ENCODE data around the gene LMNB1.
A peak's percentile ranks its signal among the peaks of the same experiment; 100 is the strongest.

LMNB1 gene

GRCh38 chr5:126872561-126873354 is 95.8 kb downstream of the LMNB1 start:
- Histone ChIP-seq H3K4me3 (ENCODE audit: low read depth, low read length) (no peak overlapping the region), H2AFZ (ENCODE audit: low read length, unreplicated experiment) (no peak overlapping the region), H3K4me1 (ENCODE audit: control insufficient read depth, insufficient read depth, low read length, unreplicated experiment) (no peaks in the 10 kb centered on the region), H3K27ac (ENCODE audit: low read depth, low read length) (no peak overlapping the region), H3K79me2 (ENCODE audit: control insufficient read depth, insufficient read depth, low read length, unreplicated experiment) (no peaks in the 10 kb centered on the region), H3K27me3 (ENCODE audit: insufficient read depth, low read length) (no peaks in the 10 kb centered on the region), H3K36me3 (ENCODE audit: insufficient read depth, low read length) (no peaks in the 10 kb centered on the region)

DNA sequence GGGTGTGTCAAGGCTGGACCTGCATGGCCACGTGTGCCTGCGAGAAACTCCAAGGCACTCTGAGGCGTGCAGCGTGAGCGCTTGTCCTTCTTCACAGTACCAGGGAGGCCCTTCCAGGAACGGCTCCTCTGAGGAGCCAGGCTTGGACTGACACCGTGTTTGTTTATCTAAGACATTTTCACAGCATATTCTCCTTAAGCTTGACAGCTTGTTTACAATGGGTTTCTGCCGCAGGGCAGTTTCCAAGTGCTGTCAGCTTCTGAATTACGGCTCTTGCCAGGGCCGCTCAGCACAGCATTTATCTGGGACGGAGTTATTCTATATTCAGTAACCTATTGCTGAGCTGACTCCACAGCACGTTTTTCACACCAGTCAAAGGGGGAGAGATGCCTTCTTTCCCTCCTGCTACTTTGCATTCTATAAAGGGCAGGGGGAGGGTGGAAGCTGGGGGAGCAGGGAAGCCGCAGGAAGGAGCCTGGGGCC is 98.4 kb downstream of the LMNB1 start:
- Histone ChIP-seq H3K27me3 (ENCODE audit: insufficient read depth, low read length) (no peaks in the 10 kb centered on the region), H3K27ac (ENCODE audit: low read depth, low read length) (no peak overlapping the region), H3K4me3 (ENCODE audit: low read depth, low read length) (no peak overlapping the region), H3K36me3 (ENCODE audit: insufficient read depth, low read length) (no peaks in the 10 kb centered on the region), H3K4me1 (ENCODE audit: control insufficient read depth, insufficient read depth, low read length, unreplicated experiment) (no peaks in the 10 kb centered on the region), H3K79me2 (ENCODE audit: control insufficient read depth, insufficient read depth, low read length, unreplicated experiment) (no peaks in the 10 kb centered on the region), H2AFZ (ENCODE audit: low read length, unreplicated experiment) (no peak overlapping the region)

DNA sequence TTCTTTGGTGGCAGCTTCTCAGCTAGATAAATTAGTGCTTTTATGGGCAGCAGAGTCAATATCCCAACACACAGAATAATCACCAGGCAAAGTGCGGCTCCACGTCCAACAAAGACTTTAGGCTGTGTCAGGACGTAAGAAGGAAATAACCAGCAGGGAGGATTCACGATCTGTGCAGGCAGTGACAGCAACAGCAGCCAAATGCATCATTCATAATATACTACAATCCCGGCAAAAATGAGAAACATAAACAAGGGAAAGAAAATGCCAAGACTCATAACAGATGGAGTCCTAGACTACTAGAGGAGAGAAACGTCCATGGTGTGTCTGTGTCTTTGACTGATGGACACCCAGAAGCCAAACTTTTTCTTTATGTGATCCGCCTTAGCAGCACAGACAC is 100.7 kb downstream of the LMNB1 start:
- Histone ChIP-seq H3K27me3 (ENCODE audit: insufficient read depth, low read length) (no peaks in the 10 kb centered on the region), H3K4me1 (ENCODE audit: control insufficient read depth, insufficient read depth, low read length, unreplicated experiment) (no peaks in the 10 kb centered on the region), H3K79me2 (ENCODE audit: control insufficient read depth, insufficient read depth, low read length, unreplicated experiment) (no peaks in the 10 kb centered on the region), H3K4me3 (ENCODE audit: low read depth, low read length) (no peak overlapping the region), H3K27ac (ENCODE audit: low read depth, low read length) (no peak overlapping the region), H2AFZ (ENCODE audit: low read length, unreplicated experiment) (no peak overlapping the region), H3K36me3 (ENCODE audit: insufficient read depth, low read length) (no peaks in the 10 kb centered on the region)

DNA sequence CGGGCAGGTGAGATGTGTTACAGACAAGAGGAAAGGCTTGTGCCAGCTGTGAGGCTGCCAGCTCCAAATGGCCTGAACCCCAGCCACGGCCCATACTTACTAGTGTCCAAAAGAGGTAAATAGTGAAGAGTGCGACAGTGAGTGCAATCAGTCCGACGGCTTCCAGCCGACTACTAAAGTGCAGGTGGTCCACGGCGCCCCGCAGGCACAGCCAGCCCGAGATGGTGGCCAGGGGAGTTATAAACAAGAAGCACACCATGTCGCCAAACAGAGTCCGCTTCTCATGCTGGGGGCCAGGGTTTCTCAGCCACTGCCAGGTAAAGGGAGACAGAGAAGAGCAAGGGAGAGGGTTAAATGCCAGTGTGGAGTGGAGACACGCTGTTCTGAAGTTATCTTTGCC is 101.1 kb downstream of the LMNB1 start:
- H3K79me2 ChIP-seq (ENCODE audit: control insufficient read depth, insufficient read depth, low read length, unreplicated experiment) = no peaks in the 10 kb centered on the region
- H3K27me3 ChIP-seq (ENCODE audit: insufficient read depth, low read length) = no peaks in the 10 kb centered on the region
- no peak overlapping the region for H2AFZ ChIP-seq (ENCODE audit: low read length, unreplicated experiment)
- no peak overlapping the region for H3K4me3 ChIP-seq (ENCODE audit: low read depth, low read length)
- H3K4me1 ChIP-seq (ENCODE audit: control insufficient read depth, insufficient read depth, low read length, unreplicated experiment) = no peaks in the 10 kb centered on the region
- no peak overlapping the region for H3K27ac ChIP-seq (ENCODE audit: low read depth, low read length)
- no peaks in the 10 kb centered on the region for H3K36me3 ChIP-seq (ENCODE audit: insufficient read depth, low read length)

GRCh38 chr5:126878634-126879033 is 101.7 kb downstream of the LMNB1 start:
- no peaks in the 10 kb centered on the region for H3K27me3 ChIP-seq (ENCODE audit: insufficient read depth, low read length)
- H2AFZ ChIP-seq (ENCODE audit: low read length, unreplicated experiment) = no peak overlapping the region
- H3K79me2 ChIP-seq (ENCODE audit: control insufficient read depth, insufficient read depth, low read length, unreplicated experiment) = no peaks in the 10 kb centered on the region
- no peak overlapping the region for H3K4me3 ChIP-seq (ENCODE audit: low read depth, low read length)
- H3K27ac ChIP-seq (ENCODE audit: low read depth, low read length) = no peak overlapping the region
- no peaks in the 10 kb centered on the region for H3K36me3 ChIP-seq (ENCODE audit: insufficient read depth, low read length)
- peaks cover 4% of the 10 kb centered on the region for H3K4me1 ChIP-seq (ENCODE audit: control insufficient read depth, insufficient read depth, low read length, unreplicated experiment)

DNA sequence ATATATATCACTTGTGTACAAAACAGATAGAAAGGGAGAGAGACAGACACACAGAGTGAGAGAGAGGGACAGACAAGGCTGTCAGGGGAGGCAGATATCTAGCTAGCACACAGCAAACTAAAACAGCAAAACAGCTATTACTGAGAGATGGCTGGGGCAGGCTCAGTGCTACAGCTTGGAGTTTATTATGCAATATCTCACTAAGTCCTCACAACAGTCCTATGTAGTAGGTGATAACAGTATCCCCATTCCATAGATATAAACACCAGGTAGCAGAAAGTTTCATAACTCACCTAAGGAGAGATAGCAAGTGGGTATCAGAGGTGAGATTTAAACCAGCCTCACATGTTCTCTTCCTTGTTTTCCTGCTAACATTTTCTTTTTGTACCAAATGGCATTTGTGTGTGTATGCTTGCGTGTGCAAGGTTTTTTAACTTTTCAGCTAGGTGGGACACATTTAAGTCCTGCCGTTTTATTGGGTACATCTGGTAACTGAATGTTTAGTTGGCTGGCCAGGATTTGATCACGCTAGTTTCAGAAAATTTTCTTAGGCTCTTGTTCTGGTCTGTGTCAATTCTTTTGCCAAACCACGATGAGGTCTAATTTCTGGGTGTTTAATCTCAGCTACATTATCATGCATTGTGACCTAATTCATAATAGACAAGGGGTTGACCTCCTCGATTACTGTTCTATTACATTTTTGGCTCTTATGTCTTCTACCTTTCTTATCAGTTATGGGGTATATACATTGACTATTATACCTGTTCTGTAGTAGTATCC is 105.1 kb downstream of the LMNB1 start:
- no peak overlapping the region for H2AFZ ChIP-seq (ENCODE audit: low read length, unreplicated experiment)
- no peaks in the 10 kb centered on the region for H3K79me2 ChIP-seq (ENCODE audit: control insufficient read depth, insufficient read depth, low read length, unreplicated experiment)
- no peaks in the 10 kb centered on the region for H3K27me3 ChIP-seq (ENCODE audit: insufficient read depth, low read length)
- H3K4me3 ChIP-seq (ENCODE audit: low read depth, low read length) = no peak overlapping the region
- H3K4me1 ChIP-seq (ENCODE audit: control insufficient read depth, insufficient read depth, low read length, unreplicated experiment) = peaks cover 16% of the 10 kb centered on the region
- H3K27ac ChIP-seq (ENCODE audit: low read depth, low read length) = no peak overlapping the region
- H3K36me3 ChIP-seq (ENCODE audit: insufficient read depth, low read length) = no peaks in the 10 kb centered on the region

DNA sequence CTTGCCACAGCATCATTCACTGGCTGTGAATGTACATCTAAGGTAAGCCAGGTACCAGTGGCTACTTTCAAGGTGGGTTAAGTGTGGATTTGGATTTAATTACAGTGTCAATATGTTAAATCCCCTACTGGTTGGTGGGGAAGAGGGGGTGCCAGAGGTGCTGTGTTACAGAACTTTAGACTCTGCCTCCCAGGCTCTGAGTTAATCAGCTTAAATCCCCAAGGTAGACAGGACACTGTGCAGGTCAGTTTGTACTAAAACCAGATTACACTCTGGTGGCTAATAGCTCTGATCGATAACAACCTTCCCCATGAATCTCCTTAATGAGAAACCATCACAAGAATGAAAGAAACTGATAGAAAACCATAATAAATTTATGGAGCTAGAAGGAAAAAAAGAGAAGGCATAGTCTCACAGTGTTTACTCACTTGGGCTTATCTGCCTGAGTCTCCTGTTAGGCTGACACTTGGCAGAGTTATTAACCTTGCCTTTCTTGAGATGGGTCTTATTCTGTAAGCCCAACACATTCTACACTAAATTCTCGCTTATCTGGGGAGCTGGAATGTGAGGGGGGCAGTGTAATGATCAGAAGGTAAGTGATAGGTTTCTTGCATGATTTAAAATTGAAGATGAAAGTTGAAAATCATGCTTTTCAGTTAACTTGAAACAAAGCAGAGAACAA is 106.8 kb downstream of the LMNB1 start:
- Histone ChIP-seq H3K27ac (ENCODE audit: low read depth, low read length) (peak overlapping the region; percentile 11; the same call in 1 of the 2 replicates), H3K4me1 (ENCODE audit: control insufficient read depth, insufficient read depth, low read length, unreplicated experiment) (peaks cover 16% of the 10 kb centered on the region), H2AFZ (ENCODE audit: low read length, unreplicated experiment) (no peak overlapping the region), H3K36me3 (ENCODE audit: insufficient read depth, low read length) (no peaks in the 10 kb centered on the region), H3K4me3 (ENCODE audit: low read depth, low read length) (no peak overlapping the region), H3K27me3 (ENCODE audit: insufficient read depth, low read length) (no peaks in the 10 kb centered on the region), H3K79me2 (ENCODE audit: control insufficient read depth, insufficient read depth, low read length, unreplicated experiment) (no peaks in the 10 kb centered on the region)

GRCh38 chr5:126884269-126884819 is 107.4 kb downstream of the LMNB1 start:
- H3K27me3 ChIP-seq (ENCODE audit: insufficient read depth, low read length) = no peaks in the 10 kb centered on the region
- H2AFZ ChIP-seq (ENCODE audit: low read length, unreplicated experiment) = no peak overlapping the region
- peak overlapping the region; percentile 29; the same call in 1 of the 2 replicates for H3K27ac ChIP-seq (ENCODE audit: low read depth, low read length)
- H3K4me3 ChIP-seq (ENCODE audit: low read depth, low read length) = no peak overlapping the region
- no peaks in the 10 kb centered on the region for H3K79me2 ChIP-seq (ENCODE audit: control insufficient read depth, insufficient read depth, low read length, unreplicated experiment)
- peaks cover 16% of the 10 kb centered on the region for H3K4me1 ChIP-seq (ENCODE audit: control insufficient read depth, insufficient read depth, low read length, unreplicated experiment)
- no peaks in the 10 kb centered on the region for H3K36me3 ChIP-seq (ENCODE audit: insufficient read depth, low read length)
